GM19043 (cell line): Measurements from ENCODE around the gene SPON1.
"Not testable (repeated sequence)": the region's sequence is repeated elsewhere in the genome, so short reads cannot be mapped to it uniquely, and the experiment has no call there.

Experiments used
- ATAC-seq: cut with Tn5 transposase; IDR thresholded peaks from one replicate; pipeline ENCODE4 v1.9.1; 2021; ENCODE audit warnings: low read depth; ENCODE audit not compliant: unreplicated experiment

Gene SPON1

GRCh38 chr11:14230407-14230806 lies 267.9 kb downstream of the SPON1 start:
- no peak for ATAC-seq

DNA sequence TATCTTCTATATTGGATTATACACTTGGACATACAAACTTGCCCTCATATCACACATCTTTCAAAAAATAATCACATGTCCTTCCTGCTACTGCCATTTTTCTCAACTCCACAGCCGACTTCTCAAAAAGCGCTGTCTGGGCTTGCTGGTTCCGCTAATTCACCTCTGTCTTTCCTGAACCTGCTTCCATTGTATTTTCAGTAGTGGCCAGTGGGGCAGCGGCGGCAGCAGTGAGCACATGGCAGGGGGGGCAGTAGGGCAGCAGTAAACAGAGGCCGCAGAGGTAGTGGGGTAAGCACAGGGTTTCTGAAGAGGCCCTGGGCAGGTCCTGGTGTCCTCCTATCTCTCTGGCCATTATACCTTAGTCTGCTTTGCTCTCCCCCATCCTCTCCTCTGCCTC lies 270.1 kb downstream of the SPON1 start:
- no peak for ATAC-seq

- ATAC-seq, result no peak
Measured at GRCh38 chr11:14234446-14234845, 271.9 kb downstream of the SPON1 start.

DNA sequence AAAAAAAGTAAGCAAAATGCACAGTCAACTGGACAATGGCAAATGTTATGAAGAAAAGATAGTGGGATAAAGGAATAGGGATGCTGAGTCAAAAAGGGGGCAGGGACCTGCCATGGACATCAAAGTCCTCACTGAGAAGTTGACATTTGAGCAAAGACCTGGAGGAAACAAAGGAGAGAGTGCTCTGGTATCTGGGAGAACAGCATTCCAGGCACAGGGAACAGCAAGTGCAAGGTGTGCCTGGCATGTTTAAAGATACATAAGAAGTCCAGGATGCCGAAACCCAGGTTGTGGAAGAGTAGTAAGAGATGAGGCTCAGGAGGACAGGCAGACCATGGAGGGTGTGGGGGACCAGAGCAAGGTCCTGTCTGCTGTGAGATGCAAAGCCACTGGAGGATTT lies 273.2 kb downstream of the SPON1 start:
- ATAC-seq, result no peak

DNA sequence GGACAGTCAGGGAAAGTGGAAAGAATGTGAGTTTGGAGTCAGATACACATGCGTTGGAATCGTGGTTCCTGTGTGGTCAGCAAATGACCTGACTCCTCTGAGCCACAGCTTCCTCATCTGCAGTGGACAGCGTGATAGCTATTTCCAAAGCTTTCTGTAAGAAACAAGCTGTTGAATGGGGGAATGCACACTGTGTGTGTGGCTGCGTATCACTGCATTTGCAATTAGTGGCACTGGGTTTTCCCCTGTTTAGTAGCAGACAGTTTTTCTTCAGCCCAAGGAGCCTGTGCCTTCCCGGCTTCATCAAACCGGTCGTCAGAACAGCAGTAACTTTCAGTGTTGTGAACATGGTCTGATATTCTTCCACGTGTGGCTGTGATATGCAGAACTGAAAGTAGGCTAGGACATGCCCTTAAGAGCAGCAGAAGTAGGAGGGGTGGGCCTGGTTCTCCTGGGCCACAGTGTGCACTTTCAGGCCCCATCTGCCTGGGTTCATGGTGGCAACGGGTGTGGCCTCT lies 275.0 kb downstream of the SPON1 start:
- ATAC-seq, result peak; percentile 96

DNA sequence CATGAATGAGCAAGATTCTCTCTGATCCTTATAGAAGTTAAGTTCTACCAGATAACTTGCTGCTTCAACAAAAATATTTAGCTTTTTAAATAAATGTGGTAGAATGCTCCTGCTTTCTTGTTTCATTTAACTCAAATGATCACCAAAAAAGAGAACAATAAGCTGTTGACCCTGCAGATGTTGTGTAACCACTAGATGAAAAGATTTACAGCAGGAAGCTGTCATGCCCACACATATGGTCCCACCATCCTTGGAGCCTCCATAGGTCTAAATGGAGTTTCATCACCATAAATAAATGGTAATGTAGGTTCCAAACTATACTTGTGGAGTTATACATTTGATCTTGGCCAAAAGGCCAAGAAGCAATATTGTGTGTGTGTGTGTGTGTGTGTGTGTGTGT lies 277.7 kb downstream of the SPON1 start:
- no peak for ATAC-seq

- no peak for ATAC-seq
Measured at GRCh38 chr11:14240951-14241350, 278.4 kb downstream of the SPON1 start.

- ATAC-seq, result no peak
Measured at GRCh38 chr11:14242187-14242586, 279.7 kb downstream of the SPON1 start.

- ATAC-seq, result no peak
Measured at GRCh38 chr11:14242733-14243132, 280.2 kb downstream of the SPON1 start.

GRCh38 chr11:14244926-14245325 lies 282.4 kb downstream of the SPON1 start:
- ATAC-seq, result no peak

GRCh38 chr11:14245444-14245843 lies 282.9 kb downstream of the SPON1 start:
- ATAC-seq, result no peak

- ATAC-seq, result no peak
Measured at GRCh38 chr11:14248580-14248981, 286.1 kb downstream of the SPON1 start.

DNA sequence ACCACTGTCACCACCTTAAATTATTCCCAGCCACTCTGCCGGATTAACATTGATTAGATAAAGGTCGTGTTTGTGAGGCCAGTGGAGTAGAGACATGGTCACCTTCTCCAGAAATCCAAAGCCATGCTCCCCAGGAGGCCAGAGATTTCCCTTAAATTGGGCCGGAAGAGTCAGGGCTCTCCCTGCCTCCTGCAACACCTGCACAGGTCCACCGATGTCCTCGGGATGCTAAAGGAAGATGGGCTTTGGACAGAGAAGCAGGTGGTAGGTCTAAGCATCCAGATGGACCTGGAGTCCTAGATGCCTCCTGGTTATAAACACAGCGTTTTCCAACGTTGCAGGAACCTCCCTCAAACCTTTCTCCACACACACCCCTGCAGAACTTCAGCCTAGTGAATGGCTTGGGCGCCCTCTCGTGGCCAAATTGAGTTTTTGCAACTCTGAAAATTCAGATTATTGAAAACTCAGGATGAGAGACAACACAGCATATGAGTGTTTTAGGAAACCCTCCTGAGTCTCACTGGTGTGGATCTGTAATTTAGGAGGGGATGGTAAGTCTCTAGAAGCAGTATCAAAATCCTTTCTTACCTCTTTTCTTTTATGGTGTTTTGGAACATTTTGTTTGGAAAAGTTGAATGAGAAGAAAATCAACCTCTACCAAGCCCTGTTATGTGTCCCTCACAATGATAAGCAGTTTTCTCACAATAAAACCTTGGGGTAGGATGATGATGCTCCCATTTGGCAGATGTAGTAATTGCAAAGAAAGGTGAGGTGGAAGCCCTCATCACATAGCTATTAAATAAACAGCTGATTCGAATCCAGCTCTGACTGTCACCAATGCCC lies 286.8 kb downstream of the SPON1 start:
- no peak for ATAC-seq

DNA sequence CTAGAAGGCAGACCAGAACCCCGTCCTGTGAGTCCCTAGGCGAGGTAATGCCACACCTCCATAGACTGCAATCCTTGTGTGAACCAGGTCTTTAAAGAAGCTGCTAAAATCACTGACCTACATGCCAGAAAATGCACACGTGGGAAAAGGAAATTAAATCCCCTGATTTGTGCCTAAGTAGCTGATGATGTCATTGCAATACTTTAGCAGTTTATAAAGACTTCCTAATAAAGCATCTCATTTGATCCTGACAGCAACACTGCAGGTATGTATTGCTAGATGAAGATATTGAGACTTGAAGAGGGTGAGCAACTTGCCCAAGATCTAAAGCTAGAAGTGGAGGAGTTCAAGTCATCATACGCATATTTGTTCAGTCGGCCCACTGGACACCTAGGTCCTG lies 289.2 kb downstream of the SPON1 start:
- ATAC-seq, result no peak

GRCh38 chr11:14252501-14252900 lies 290.0 kb downstream of the SPON1 start:
- ATAC-seq, result not testable (repeated sequence)

DNA sequence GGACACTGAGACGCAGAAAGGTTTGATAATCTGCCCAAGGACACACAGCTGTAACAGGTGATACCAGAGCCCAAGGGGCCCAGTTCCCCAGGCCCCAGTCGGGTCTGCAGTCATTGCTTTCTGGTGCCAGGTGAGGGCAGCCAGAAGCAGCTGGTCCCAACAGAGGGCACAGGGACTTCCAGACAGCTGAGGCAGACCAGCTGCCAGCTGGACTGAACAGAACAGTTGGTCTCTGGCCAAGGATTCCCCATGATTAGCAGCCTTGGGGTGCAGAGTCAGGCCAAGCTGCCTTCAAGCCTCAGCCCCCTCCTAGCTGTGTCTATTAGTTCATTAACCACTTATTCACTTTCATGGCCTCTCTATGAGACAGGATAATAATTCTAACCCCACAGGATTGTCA lies 290.9 kb downstream of the SPON1 start:
- ATAC-seq, result no peak

DNA sequence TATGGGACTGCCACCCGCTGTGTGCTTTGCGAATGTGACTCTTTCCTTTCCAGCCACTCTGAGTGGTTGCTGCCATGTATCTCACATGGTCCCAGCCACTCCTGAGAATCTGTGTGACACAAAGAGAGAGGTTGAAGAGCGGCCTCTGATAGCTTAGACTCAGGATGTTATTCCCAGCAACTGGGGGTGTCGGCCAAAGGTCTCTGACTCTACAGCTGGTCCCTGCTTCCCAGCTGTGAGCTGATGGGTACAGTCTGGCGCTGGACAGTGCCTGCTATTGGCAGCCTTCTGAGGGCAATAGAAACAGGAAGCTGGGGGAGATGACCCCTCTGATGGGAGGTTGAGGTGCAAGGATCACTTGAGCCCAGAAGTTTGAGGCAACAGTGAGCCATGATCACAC lies 291.3 kb downstream of the SPON1 start:
- ATAC-seq, result no peak

- no peak for ATAC-seq
Measured at GRCh38 chr11:14254533-14255237, 292.2 kb downstream of the SPON1 start.

- no peak for ATAC-seq
Measured at GRCh38 chr11:14255238-14255534, 292.7 kb downstream of the SPON1 start.

- ATAC-seq, result no peak
Measured at GRCh38 chr11:14258221-14258935, 295.9 kb downstream of the SPON1 start.

DNA sequence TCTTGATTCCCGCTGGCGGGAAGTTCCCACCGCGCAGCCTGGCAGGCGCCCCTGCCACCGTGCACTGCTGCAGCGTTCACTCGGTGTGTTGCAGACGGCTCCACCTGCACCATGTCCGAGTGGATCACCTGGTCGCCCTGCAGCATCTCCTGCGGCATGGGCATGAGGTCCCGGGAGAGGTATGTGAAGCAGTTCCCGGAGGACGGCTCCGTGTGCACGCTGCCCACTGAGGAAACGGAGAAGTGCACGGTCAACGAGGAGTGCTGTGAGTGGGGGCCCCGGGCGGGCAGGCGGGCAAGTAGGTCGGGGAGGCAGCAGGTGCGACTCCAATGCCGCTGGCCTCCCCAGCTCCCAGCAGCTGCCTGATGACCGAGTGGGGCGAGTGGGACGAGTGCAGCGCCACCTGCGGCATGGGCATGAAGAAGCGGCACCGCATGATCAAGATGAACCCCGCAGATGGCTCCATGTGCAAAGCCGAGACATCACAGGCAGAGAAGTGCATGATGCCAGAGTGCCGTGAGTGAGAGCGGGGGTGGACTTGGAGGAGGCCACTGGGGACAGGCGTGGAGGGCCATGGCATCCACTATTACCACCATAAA lies 296.8 kb downstream of the SPON1 start:
- no peak for ATAC-seq
